Activated CD4-positive, alpha-beta T cell treated with anti-CD3 and anti-CD28 coated beads, Interleukin-2, amount 50 U/mL, for 24 hours (primary cell): ENCODE data around the gene EZH2.

Experiments
- DNase-seq, 2 donors: peaks; one replicate each; pipeline ENCODE4 v3.0.0-alpha.2; 2020; ENCODE audit warnings: low read depth in 1 of 2, low spot score in 1 of 2

EZH2 gene

DNA sequence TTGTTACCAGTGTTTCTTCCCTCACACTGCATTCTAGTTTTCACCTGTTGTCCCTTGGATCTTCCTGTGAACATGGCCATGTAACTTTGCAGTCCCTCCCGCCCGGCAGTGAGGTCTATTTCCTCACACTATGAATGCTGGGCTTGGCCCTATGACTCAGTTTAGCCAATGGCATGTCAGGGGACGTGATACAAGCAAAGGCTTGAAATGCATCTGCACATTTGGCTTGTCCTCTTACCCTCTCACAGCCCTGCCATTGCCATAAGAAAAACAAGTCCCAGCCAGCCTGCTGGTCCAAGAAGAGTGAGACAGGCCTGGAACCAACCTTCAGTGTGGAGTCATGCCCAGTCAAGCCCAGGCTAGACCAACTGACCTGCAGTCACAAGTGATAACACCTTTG is 17.1 kb upstream of the EZH2 start:
- no peak for DNase-seq

DNA sequence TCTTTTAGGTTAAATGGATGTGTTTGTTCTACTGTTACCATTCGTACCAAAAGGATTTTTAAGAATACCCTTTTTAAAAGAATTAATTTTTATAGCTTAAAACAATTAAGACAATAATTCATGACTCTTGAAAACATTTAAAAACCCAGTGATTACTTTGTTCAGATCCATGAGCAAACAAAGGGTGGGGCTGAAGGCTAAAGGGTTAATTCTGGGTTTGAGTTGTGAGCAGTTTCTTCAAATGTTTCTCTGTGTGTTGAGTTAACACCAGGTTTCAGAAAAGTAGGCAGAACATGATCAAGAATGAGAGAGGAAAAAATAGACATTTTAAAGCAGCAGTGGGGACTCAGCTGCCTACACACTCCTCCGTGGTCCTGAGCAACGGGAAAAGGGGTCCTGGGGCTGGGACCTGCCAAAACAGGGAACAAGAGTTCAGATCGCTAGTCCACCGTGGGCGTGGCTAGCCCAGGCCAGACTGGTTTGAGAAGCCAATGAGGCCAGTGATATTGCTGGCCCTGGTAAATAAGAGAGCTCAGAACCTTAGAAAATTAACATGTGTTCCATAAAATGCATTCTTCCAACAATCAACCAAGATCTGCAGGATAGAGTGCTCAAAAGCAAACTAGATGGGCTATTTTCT is 14.9 kb upstream of the EZH2 start:
- no peak for DNase-seq

DNA sequence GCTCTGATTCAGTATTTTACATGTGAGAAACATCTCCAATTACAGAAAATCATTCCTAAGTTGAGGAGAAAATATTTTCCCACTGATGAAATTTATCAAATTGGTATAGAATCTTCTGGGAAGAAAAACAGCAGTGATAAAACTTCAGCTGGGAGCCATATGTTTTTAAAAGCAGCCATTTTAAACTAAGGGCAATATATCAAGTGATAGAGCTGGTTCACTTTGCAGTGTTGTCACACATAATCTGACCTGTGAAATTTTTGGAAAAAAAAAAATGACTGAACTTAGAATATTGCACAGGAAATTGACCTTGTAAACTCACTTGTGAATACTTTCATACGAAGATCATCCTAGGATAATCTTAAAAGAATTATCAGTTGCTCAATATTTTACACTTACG is 10.5 kb upstream of the EZH2 start:
- no peak for DNase-seq

DNA sequence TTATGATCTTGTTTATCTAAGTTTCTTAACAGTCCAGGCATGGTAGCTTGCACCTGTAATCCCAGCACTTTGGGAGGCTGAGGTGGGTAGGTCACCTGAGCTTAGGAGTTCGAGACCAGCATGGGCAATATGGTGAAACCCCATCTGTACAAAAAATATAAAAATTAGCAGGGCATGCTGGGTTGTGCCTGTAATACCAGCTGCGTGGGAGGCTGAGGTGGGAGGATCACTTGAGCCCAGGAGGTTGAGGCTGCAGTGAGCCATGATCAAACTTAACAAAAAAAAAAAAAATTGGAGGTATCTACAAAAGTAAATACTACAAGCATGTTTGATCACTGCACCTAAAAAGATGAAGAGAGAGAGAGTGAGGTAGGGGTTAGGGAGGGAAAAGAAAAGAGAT is 9.0 kb upstream of the EZH2 start:
- DNase-seq, result no peak

DNA sequence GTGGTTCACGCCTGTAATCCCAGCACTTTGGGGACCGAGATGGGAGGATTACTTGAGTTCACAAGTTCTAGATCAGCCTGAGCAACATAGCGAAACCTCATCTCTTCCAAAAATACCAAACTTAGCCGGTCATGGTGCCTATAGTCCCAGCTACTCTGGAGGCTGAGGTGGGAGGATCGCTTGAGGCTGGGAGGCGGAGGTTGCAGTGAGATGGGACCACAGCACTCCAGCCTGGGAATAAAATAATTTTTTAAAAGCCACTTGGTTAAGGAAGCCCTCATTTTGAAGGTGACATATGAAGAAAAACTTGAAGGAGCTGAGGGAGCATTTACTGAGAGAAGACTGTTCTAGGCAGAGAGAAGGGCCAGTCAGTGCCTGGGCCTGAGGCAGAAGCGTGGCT is 4.2 kb upstream of the EZH2 start:
- no peak for DNase-seq

DNA sequence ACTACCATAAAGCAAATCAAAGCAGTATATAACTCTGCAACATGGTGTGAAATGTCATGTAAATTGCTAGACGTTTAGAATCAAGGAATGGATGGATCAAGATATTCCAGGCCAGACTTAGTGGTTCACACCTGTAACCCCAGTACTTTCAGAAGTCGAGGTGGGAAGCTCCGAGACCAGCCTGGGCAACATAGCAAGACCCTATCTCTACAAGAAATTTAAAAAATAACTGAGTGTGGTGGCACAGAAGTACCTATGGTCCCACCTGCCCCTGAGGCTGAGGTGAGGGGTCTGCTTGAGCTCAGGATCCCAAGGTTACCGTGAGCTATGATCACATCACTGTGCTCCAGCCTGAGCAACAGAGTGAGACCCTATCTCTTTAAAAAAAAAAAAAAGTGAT is 2.8 kb upstream of the EZH2 start:
- no peak for DNase-seq

DNA sequence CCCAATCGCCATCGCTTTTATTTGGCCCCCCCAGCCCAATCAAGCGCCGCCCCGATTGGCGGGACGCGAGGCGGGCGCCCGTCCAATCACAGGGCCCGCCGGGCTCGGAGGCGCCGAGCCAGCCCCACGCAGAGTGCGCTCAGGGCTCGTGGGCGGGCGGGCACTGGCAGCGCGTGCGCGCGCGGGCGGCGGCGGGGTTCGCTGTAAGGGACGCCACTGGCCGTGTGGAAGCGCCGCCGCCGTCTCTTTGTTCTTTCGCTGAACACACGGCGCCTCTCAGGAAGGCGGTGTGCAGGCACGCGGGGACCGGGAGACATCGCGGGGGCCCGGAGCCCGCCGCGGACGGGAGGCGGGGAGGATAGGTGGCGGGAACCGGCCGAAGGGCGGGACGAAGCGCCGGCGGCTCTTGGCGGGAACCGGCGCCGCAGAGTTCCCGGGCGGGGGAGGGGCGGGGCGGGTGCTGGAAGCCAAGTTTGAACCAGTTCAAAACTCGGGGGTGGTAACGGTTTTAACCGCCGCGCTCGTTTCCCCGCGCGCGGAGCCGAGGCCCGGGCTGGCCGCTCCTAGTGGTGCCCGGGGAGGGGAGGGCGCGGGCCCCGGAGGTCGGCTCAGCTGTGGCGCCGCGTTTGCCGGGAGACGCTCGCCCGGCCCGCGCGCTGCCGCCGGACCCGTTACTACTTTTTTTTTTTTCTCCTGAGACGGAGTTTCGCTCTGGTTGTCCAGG is 370 bp upstream of the EZH2 start:
- DNase-seq, result peak; percentile 83 to 89

DNA sequence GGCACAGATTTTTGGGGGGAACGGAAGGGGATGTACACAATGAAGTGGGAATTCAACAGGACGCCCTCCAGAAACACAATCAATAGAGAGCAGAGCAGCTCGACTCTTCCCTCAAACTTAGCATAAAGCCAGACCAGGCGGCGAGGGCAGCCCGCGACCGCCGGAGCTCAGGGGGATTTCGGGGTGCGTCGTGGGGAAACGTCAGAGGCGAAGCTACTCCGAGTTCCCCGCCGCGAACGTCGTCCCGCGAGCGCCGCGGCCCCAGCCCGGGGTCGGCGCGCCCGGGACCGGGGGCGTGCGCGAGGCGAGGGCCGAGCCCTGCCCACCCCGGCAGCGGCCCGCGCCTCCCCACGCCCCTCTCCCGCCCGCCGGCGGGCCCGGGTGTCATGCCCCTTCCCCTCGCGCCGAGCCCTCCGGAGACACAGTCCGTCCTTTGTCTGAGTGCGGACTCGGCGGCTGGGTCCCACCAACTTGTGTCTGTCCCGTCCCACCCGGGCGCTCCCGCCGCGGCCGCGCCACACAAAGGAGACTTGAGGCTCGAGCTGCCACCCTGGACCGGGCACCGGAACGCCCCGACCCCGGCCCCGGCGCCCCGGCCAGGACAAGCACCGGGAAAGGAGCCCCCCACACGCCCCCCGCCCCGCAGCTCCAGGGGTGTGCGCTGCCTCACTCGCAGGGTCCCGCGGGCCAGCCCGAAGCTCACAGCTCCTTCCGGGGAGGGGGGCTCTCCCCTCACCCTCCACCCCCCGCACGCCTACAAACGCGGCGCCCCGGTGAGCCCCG is 634 bp downstream of the EZH2 start:
- DNase-seq, result peak; percentile 8 to 27

DNA sequence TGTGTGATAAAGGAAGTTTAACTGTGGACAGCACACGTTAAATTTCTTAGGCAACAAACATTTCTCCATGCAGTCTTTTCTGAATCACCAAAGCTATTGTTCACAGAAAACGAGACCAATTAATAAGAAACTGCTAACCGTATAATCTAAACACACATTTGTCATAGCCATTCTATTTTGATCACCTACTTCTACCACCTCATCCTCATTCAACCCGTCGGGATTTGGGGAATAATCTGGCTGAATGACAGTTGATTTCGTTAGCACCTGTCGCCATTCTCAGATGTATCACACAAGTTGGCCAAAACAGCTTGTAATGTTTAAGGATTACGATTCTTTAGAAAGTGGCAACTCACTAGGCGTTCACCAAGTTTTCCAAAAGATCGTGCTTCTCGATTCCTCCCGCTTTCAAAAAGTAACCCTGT is 1.2 kb downstream of the EZH2 start:
- no peak for DNase-seq

DNA sequence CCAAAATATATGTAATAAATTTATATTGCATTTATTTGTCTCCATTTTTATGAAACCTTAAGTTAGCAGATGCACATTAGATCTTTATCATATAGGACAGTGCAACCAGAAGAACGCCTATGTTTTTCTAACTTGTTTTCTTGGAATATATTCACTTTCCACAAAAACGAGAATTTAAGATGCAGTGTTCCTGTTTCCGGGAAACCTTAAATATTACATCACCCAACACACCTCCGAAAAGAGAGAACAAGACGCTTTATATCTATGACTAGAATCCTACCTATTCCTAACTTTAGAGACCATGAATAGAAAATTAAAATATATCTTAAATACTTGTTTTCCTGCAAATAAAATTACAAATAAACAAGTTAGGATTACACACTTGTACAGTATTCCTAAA is 1.9 kb downstream of the EZH2 start:
- DNase-seq, result no peak

DNA sequence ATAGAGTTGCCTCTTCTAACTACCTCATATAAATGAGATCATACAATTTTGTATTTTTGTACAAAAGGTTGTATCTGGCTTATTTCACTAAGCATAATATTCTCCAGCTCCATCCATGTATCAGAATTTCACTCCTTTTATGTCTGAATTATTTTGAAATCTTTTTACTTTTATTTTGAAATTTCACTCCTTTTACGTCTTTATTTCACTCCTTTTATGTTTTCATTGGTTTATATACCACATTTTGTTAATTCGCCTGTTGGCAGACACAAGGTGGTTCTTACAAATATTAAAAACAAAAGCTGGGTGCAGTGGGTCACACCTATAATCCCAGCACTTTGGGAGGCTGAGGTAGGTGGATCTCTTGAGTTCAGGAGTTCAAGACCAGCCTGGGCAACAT is 5.8 kb downstream of the EZH2 start:
- DNase-seq, result no peak

DNA sequence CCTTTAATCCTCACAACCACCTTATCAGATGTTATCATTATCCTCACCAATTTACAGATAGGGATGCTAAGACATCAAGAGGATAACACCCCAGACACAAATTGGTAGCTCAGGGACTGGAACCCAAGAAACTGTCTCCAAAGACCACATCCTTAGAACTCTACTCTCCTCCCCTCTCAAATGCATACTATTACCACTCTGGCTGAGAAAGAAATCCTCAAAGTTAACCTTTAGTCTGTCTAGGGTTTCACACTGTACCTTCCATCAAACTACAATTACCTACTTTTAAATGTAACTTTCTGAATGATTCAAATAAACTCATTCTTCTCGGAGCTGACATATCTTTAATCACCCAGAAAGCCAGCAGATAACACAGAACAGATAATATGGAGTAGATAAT is 6.6 kb downstream of the EZH2 start:
- DNase-seq, result no peak

DNA sequence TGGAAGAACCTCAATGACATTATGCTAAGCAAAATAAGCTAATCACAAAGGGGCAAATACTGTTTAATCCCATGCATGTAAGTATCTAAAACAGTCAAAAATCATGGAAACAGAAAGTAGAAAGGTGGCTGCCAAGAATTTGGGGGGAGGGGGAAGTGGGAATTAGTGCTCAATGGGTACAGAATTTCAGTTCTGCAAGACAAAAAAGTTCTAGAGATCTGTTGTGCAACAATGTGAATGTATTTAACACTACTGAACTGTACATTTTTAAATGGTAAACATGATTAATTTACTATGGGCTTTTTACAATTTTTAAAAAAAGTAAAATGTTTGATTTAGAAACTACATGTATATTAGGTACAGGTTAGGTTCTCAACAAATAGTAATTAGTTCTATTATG is 11.9 kb downstream of the EZH2 start:
- DNase-seq, result no peak

DNA sequence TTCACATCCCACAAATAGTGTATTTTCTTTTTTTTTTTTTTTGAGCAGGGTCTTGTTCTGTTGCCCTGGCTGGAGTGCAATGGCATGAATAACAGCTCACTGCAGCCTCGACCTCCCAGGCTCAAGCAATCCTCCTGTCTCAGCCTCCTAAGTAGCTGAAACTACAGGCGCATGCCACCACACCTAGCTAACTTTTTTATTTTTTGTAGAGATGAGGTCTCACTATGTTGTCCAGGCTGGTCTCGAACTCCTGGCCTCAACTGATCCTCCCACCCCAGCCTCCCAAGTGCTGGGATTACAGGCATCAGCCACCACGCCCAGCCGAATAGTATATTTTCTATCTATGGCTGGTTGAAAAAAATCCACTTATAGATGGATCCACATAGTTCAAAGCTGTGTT is 12.5 kb downstream of the EZH2 start:
- no peak for DNase-seq

DNA sequence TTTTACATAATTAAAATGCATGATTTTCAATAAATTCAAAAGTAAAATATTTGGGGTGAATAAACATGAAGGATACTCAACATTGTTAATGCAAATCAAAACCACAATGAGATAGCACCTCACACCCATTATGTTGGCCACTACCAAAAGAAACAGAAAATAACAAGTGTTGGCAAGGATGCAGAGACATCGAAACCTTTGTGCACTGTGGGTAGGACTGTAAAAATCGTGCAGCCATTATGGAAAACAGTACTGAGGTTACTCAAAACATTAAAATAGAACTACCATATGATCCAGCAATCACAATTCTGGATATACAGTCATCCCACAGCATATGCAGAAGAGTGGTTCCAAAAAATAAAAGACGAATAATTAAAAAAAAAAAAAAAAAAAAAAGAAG is 13.1 kb downstream of the EZH2 start:
- DNase-seq, result no peak

DNA sequence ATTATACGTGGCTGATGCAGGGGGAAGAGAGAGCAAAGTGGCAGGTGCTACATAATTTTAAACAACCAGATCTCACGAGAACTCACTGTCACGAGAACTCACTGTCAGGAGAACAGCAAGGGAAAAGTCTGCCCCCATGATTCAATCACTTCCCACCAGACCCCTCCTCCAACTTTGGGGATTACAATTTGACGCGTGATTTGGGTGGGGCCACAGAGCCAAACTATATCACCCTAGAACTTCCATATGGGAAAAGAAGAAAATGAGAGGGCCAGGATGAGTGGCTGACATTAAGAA is 15.8 kb downstream of the EZH2 start:
- DNase-seq, result no peak

DNA sequence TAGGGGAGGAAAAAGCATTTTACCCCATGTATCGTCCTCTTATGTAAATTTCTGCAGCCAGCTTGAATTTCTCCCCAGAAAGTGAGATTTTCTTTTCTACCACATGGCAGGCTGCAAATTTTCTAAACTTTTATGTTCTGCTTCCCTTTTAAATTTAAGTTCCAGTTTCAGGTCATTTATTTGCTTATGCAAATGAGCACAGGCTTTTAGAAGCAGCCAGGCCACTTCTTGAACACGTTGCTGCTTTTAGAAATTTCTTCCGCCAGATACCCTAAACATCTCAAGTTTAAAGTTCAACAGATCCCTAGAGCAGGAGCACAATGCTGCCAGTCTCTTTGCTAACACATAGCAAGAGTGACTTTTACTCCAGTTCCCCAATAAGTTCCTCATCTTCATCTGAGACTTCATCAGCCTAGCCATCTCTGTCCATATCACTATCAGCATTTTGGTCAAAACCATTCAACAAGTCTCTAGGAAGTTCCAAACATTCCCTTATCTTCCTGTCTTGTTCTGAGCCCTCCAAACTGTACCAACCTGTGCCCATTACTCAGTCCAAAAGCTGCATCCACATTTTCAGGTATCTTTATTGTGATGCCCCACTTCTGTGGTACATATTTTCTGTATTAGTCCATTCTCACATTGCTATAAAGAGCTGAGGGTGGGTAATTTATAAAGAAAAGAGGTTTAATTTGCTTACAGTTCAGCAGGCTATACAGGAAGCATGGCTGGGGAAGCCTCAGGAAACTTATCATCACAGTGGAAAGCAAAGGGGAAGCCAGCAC is 16.3 kb downstream of the EZH2 start:
- DNase-seq, result no peak

DNA sequence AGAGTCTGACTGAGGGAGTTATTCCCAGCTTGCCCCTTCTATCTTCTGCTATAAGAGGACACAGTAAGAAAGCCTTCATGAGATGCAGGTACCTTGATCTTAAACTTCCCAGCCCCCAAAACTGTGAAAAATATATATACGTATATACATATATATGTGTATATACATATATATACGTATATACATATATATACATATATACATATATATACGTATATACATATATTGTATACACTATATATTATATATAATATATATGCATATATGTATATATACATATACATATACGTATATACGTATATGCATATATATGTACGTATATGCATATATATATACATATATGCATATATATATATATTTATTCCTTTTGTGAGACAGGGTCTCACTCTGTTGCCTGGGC is 17.7 kb downstream of the EZH2 start:
- no peak for DNase-seq

DNA sequence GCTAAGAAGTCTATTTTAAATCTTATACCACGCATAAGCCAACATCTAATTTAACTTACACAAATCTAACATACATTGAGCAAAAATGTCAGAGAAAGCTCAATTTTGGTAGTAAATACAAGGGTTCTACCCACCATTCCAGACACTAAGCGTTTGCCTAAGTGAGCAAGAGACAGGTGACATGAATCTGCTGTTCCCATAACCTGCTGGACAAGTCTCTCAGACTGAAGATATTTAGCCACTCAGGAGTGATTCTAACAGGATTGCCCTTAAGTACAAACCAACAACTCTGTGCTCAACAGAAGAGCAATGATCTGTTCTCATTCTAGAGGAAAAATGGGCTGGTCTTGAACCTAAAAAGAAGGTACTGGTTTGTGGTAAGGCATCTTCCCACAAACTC is 18.8 kb downstream of the EZH2 start:
- DNase-seq, result no peak

DNA sequence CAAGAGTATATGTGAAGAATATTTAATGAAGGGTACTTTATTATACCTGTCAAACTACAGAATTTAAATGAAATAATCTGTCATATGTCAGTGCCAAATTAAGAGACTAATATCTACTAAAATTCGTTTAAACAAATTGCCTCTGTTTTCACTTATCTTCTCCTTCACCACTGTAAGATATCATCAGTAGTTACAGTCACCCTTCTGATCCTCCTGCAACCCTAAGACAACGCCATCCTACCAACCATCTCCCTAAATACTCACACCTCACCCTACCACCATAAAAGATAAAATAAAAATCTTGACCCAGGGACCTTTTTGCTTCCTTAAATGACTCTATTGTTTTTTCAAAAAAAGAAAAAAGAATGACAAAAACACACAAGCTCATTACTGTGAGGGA is 20.8 kb downstream of the EZH2 start:
- DNase-seq, result no peak

DNA sequence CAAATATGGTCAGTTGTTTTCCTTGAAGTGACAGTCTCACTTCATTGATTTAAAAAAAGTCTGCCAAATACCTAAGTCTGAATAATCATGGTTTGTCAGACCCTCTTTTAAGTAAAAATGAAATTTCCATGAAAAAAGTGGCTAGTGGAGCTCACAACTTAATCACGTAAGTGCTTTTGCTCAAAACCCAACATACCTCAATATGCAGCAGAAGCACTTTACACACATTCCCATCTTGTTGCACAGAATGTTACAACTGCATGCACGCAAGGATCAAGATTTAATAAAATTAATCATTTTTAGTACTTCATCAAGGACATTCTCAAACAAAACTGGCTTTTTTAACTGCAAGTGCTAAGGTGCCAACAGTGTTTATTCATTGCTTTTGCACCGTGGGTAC is 21.6 kb downstream of the EZH2 start:
- no peak for DNase-seq

DNA sequence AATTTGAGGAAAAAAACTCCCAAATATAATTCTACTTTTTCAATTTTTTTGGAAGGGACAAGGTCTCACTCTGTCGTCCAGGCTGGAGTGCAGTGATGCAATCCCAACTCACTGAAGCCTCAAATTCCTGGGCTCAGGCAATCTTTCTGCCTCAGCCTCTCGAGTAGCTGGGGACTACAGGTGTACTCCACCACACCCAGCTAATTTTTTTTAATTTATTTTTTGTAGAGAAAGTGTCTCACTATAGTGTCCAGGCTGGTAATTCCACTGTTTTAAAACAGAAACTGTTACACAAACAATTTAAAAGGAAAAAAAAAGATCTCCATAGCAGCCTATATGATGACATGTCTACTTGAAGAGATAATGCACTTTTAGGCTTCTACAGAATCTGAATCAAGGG is 25.6 kb downstream of the EZH2 start:
- DNase-seq, result no peak
